ENCODE results near the gene CXCL13.

GRCh38 chr4:77629885-77630284, 24.3 kb downstream of the CXCL13 start:
- no peak for TF ChIP-seq EZH2 (IDR thresholded peaks at IDR 0.05; ENCODE audit: borderline replicate concordance, low read length)
- no peak for TF ChIP-seq CTCF (conservative IDR thresholded peaks at IDR 0.05 in 1 of 2, IDR thresholded peaks at IDR 0.05 in 1 of 2; ENCODE audit: extremely low read depth in 1 of 2, insufficient read depth in 1 of 2, low read depth in 1 of 2, low read length in 2 of 2)
